Spleen (tissue), 7 donors: ENCODE measurements around the gene IL23A.

Experiments used
- POLR2A ChIP-seq, 3 donors: fragments of 450-650 bp; IDR thresholded peaks; one replicate each; pipeline ENCODE4 v1.5.1; 2017; ENCODE audit warnings: antibody characterized with exemption in 3 of 3, mild to moderate bottlenecking in 1 of 3
- TF ChIP-seq, protein P1 (sequence below), 11 experiments: fragments of 200-600 bp in 7 of 11; fragments of 450-650 bp in 4 of 11; sonication (generic) in 4 of 11; IDR thresholded peaks in 8 of 11; conservative IDR thresholded peaks in 3 of 11; 1 replicate in 7 of 11; 2 replicates in 4 of 11; pipeline versions ENCODE4 v1.4.0 to v1.8.0; 2016 to 2021; ENCODE audit warnings: antibody characterized with exemption in 11 of 11, inconsistent platforms in 4 of 11, mild to moderate bottlenecking in 1 of 11
- donor health status: DM: no; HTN: no; CAD: no; lungs with moderate emphysema.
- donor health status: DM: no; HTN: no; CAD: no.
- donor health status: DM: no; HTN: no; CAD: no.

- no peak for TF ChIP-seq POLR2A (IDR thresholded peaks at IDR 0.05)
- TF ChIP-seq, protein P1, sequence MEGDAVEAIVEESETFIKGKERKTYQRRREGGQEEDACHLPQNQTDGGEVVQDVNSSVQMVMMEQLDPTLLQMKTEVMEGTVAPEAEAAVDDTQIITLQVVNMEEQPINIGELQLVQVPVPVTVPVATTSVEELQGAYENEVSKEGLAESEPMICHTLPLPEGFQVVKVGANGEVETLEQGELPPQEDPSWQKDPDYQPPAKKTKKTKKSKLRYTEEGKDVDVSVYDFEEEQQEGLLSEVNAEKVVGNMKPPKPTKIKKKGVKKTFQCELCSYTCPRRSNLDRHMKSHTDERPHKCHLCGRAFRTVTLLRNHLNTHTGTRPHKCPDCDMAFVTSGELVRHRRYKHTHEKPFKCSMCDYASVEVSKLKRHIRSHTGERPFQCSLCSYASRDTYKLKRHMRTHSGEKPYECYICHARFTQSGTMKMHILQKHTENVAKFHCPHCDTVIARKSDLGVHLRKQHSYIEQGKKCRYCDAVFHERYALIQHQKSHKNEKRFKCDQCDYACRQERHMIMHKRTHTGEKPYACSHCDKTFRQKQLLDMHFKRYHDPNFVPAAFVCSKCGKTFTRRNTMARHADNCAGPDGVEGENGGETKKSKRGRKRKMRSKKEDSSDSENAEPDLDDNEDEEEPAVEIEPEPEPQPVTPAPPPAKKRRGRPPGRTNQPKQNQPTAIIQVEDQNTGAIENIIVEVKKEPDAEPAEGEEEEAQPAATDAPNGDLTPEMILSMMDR (IDR thresholded peaks at IDR 0.05 in 8 of 11, conservative IDR thresholded peaks at IDR 0.05 in 3 of 11): no peak
Observed at GRCh38 chr12:56361487-56362129, 22.9 kb downstream of the IL23A start.
